WTC11 (cell line): Measurements from ENCODE around the gene HDAC8.

Experiments
- CREM ChIP-seq: sonication (generic); formaldehyde crosslinking; IDR thresholded peaks from 2 replicates; pipeline ENCODE4 v1.8.1; 2022; ENCODE audit warnings: mild to moderate bottlenecking, missing genetic modification reagents, moderate library complexity
- NFYB ChIP-seq: sonication (generic); formaldehyde crosslinking; conservative IDR thresholded peaks from 2 replicates; pipeline ENCODE4 v1.8.0; 2022; ENCODE audit warnings: low read depth, missing genetic modification reagents
- TF ChIP-seq, protein P1 (sequence below): fragments of 200-600 bp; IDR thresholded peaks from 2 replicates; pipeline ENCODE4 v1.8.0; 2022; ENCODE audit warnings: antibody characterized with exemption
- TF ChIP-seq, protein P2 (sequence below): sonication (generic); formaldehyde crosslinking; IDR thresholded peaks from 2 replicates; pipeline ENCODE4 v1.8.0; 2023; ENCODE audit warnings: missing genetic modification reagents, mild to moderate bottlenecking, borderline replicate concordance

DNA sequence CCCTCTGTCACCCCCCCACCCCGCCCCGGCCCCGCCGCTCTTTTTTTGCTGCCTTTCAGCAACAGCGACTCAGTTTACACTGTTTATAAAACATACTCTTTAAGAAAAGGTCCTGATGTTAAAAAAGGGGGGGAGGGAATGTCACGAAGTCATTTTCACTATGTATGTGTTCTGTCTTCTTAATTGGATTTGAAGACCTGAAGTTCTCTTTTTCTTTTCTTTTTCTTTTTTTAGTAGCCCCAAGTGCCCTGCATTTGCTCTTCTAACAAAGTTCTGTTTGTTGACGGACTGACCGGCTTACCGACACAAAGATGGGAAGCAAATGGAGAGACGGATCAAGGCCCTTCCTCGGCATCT is 264.5 kb downstream of the HDAC8 start:
- TF ChIP-seq, protein P1, sequence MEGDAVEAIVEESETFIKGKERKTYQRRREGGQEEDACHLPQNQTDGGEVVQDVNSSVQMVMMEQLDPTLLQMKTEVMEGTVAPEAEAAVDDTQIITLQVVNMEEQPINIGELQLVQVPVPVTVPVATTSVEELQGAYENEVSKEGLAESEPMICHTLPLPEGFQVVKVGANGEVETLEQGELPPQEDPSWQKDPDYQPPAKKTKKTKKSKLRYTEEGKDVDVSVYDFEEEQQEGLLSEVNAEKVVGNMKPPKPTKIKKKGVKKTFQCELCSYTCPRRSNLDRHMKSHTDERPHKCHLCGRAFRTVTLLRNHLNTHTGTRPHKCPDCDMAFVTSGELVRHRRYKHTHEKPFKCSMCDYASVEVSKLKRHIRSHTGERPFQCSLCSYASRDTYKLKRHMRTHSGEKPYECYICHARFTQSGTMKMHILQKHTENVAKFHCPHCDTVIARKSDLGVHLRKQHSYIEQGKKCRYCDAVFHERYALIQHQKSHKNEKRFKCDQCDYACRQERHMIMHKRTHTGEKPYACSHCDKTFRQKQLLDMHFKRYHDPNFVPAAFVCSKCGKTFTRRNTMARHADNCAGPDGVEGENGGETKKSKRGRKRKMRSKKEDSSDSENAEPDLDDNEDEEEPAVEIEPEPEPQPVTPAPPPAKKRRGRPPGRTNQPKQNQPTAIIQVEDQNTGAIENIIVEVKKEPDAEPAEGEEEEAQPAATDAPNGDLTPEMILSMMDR: no peak
- TF ChIP-seq, protein P2, sequence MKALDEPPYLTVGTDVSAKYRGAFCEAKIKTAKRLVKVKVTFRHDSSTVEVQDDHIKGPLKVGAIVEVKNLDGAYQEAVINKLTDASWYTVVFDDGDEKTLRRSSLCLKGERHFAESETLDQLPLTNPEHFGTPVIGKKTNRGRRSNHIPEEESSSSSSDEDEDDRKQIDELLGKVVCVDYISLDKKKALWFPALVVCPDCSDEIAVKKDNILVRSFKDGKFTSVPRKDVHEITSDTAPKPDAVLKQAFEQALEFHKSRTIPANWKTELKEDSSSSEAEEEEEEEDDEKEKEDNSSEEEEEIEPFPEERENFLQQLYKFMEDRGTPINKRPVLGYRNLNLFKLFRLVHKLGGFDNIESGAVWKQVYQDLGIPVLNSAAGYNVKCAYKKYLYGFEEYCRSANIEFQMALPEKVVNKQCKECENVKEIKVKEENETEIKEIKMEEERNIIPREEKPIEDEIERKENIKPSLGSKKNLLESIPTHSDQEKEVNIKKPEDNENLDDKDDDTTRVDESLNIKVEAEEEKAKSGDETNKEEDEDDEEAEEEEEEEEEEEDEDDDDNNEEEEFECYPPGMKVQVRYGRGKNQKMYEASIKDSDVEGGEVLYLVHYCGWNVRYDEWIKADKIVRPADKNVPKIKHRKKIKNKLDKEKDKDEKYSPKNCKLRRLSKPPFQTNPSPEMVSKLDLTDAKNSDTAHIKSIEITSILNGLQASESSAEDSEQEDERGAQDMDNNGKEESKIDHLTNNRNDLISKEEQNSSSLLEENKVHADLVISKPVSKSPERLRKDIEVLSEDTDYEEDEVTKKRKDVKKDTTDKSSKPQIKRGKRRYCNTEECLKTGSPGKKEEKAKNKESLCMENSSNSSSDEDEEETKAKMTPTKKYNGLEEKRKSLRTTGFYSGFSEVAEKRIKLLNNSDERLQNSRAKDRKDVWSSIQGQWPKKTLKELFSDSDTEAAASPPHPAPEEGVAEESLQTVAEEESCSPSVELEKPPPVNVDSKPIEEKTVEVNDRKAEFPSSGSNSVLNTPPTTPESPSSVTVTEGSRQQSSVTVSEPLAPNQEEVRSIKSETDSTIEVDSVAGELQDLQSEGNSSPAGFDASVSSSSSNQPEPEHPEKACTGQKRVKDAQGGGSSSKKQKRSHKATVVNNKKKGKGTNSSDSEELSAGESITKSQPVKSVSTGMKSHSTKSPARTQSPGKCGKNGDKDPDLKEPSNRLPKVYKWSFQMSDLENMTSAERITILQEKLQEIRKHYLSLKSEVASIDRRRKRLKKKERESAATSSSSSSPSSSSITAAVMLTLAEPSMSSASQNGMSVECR: no peak
- no peak for TF ChIP-seq CREM (CRISPR knock-in tag)
- TF ChIP-seq NFYB (CRISPR knock-in tag): no peak
